ENCODE results near the gene TMEM40.

DNA sequence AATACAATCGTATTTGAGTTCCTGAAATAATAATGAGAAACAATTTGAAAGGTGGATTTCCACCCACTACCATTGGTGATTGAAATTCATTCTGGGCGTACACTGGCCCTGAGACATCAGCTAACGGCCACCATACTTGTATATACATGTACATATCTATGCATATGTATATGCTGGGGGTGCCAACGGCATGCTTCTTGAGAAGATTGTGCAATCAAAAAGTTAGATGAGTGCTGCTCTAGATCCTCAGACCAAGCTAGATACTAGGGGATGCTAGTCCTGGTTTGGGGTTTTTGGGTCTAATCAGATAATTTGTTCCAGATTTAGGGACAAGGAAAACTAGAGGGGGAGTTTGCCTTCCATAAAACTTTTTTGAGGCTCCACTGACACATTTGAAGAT, 2.9 kb downstream of the TMEM40 start:
- TF ChIP-seq, protein P1, sequence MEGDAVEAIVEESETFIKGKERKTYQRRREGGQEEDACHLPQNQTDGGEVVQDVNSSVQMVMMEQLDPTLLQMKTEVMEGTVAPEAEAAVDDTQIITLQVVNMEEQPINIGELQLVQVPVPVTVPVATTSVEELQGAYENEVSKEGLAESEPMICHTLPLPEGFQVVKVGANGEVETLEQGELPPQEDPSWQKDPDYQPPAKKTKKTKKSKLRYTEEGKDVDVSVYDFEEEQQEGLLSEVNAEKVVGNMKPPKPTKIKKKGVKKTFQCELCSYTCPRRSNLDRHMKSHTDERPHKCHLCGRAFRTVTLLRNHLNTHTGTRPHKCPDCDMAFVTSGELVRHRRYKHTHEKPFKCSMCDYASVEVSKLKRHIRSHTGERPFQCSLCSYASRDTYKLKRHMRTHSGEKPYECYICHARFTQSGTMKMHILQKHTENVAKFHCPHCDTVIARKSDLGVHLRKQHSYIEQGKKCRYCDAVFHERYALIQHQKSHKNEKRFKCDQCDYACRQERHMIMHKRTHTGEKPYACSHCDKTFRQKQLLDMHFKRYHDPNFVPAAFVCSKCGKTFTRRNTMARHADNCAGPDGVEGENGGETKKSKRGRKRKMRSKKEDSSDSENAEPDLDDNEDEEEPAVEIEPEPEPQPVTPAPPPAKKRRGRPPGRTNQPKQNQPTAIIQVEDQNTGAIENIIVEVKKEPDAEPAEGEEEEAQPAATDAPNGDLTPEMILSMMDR (IDR thresholded peaks at IDR 0.05) = no peak
- TF ChIP-seq POLR2A (IDR thresholded peaks at IDR 0.05) (no peak), POLR2AphosphoS5 (IDR thresholded peaks at IDR 0.05) (no peak)
